SKM-1 treated with dmso at 0.1 percent for 144 hours (cell line): ENCODE data around the gene KLHL14.
"Not testable (repeated sequence)": the region's sequence is repeated elsewhere in the genome, so short reads cannot be mapped to it uniquely, and the experiment has no call there.

ENCODE experiments used
- DNase-seq: peaks from one replicate; lab custom pipeline; 2025; ENCODE audit not compliant: unreplicated experiment; lab: John Stamatoyannopoulos, UW

KLHL14 gene, protein sequence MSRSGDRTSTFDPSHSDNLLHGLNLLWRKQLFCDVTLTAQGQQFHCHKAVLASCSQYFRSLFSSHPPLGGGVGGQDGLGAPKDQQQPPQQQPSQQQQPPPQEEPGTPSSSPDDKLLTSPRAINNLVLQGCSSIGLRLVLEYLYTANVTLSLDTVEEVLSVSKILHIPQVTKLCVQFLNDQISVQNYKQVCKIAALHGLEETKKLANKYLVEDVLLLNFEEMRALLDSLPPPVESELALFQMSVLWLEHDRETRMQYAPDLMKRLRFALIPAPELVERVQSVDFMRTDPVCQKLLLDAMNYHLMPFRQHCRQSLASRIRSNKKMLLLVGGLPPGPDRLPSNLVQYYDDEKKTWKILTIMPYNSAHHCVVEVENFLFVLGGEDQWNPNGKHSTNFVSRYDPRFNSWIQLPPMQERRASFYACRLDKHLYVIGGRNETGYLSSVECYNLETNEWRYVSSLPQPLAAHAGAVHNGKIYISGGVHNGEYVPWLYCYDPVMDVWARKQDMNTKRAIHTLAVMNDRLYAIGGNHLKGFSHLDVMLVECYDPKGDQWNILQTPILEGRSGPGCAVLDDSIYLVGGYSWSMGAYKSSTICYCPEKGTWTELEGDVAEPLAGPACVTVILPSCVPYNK

GRCh38 chr18:32772581-32773381, at the start of gene KLHL14:
Gene KLHL14 (minus strand): TSS chr18:32773023. CDS start chr18:32770591, 2,432 bp downstream.
- DNase-seq = no peak

DNA sequence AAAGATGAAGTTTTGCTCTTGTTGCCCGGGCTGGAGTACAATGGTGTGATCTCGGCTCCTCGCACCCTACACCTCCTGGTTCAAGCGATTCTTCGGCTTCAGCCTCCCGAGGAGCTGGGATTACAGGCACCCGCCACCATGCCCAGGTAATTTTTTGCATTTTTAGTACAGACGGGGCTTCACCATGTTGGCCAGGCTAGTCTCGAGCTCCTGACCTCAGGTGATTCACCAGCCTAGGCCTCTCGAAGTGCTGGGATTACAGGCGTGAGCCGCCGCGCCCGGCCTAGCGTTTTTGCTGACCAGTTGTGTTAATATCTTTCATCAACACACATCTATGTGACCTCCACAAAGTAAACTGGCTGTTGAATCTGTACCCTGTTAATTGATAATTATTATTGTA, 49.4 kb upstream of the KLHL14 start:
- DNase-seq = no peak

GRCh38 chr18:32815881-32816280, 43.1 kb upstream of the KLHL14 start:
- DNase-seq = no peak

GRCh38 chr18:32812342-32812741, 39.5 kb upstream of the KLHL14 start:
- DNase-seq = no peak

DNA sequence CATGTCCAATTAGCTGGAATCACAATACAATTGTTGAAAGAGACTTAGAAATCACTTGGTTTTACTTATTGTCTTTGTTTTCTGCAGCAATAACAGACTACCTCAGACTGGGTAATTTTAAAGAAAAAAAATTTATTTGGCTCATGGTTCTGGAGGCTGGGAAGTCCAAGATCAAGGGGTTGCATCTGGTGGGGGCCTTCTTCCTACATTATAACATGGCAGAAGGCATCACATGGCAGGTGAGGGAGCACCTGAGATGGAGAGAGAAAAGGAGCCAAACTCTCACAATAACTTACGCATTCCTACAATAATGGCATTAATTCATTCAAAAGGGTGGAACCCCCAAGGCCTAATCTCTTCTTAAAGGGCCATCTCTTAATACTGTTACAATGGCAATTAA, 37.5 kb upstream of the KLHL14 start:
- DNase-seq = no peak

GRCh38 chr18:32805354-32805753, 32.5 kb upstream of the KLHL14 start:
- no peak for DNase-seq

DNA sequence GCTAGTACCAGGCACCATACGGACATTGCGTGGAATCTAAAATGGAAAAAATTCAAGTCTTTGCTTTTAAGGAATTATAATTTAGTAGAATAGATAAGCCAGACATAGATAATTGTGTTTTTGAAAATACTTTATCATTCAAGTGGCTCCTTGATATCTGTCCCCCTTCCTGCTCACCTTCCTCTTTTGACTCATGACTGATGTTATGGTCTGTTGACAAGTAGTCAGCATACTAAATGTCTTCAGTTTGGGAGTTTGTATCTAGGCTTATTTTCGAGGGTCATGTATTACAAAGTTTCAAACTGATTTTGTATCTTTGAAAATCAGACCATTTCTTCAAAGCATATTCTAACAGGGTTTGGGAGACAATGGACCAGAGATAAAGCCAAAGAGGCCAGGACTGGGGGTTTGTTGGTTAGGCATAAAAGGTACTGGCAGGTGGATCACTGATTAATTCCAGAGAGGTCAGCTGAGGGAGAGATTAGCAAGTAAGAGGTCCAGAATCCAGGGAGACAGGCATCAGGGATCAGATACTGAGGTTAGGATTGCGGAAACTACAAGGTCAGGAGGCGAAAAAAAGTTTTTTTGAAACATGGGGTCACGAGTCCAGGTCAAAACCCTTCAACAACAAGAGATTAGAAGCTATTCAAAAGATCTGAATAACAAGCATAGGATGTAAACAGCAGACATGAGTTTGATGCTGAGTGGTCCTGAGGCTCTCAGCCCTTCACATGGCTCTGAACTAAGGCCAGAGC, 31.5 kb upstream of the KLHL14 start:
- no peak for DNase-seq

- DNase-seq = no peak
These were observed 30.7 kb upstream of the KLHL14 start for GRCh38 chr18:32803568-32803967.

GRCh38 chr18:32802591-32803451, 30.0 kb upstream of the KLHL14 start:
- no peak for DNase-seq

DNA sequence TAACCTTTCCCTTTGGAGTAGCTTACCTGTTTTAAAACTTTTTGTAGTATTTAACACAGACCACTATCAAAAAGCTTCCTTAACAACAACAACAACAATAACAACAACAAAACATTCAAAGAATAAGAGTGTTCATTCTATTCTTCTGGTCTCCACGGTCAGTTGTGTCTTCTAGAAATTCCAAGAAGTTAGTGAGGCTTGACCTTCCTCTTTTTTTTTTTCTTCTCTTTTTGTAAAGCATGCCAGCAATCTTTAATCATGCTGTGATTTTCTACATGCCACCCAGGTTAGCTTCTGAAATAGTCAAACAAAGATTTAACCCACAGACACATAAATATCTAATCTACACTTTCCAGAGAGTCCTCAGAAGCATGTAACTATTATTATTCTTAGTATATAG, 28.4 kb upstream of the KLHL14 start:
- no peak for DNase-seq

GRCh38 chr18:32798209-32798960, 25.6 kb upstream of the KLHL14 start:
- DNase-seq = no peak

- DNase-seq = not testable (repeated sequence)
These were observed 21.8 kb upstream of the KLHL14 start for GRCh38 chr18:32794667-32795066.

DNA sequence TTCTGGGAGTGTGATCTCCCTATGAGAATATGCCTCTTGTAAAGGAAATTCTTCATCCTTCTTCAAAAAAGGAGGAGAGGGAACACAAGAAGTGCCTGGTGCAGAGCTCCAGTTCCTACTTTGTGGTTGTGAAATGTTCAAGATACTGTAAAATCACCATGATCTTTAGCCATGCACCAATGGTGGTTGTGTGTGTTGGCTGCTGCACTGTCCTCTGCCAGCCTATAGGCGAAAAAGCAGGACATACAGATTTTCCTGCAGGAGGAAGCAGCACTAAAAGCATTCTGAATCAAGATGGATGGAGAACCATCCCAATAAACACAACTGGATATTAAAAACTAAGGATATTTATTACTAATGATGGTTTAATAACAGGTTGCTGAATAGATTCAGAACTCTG, 6.2 kb upstream of the KLHL14 start:
- DNase-seq = no peak

- DNase-seq = no peak
These were observed 4.2 kb upstream of the KLHL14 start for GRCh38 chr18:32777049-32777448.

- no peak for DNase-seq
These were observed 3.7 kb upstream of the KLHL14 start for GRCh38 chr18:32776561-32776960.

DNA sequence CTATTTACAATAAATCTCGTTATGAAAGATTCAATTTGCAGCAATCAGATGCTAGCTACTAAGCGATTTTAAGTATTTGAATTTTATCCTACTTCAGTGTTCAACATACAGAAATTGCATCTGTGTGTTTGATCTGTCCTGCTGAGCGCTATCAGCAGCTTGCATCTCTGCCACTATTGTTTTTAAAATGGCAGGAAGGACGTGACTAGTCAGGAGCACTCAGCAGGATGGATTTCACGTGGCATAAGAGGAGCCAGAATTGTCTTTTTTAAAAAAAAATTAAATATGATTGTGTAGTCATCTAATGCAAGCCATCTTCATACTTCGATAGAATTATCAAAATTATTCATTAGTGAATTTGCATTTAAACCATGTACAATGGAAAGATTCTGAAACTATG, 2.8 kb upstream of the KLHL14 start:
- DNase-seq = no peak

- DNase-seq = no peak
These were observed 524 bp upstream of the KLHL14 start for GRCh38 chr18:32773382-32773712.

DNA sequence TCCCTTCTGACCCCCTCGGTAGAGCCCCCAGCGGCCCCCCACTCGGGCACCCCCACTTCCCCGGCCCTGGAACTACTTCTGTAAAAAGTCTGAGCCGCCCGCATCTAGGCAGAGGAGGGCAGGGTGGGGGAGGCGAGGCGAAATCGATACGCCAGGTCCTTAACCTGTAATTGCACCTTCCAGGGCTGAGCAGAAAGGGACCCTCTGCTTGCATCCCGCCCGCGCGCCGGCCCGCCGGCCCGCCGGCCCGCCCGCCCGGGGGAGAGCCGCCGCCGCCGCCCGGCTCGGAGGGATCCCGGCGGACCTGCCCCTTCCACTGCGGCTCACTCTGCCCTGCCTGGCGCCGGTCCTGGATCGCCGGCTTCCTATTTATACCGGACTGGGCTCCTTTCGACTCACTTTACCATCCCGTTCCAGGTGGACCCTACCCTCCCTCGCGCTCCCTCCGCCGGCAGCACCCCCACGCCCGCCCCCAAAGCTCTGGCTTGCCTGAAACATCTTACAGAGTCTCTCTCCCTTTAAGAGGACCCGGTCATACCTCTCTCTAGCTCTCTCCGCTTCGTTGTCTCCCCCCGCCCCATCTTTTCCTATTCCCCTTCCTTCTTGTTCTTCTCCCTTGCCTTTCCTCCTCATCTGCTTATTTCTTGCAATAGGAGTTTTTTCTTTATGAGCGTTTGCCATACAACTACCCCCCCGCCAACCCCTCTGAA, 797 bp downstream of the KLHL14 start:
- peak; percentile 45 for DNase-seq

GRCh38 chr18:32771169-32771751, 1.6 kb downstream of the KLHL14 start:
- peak; percentile 30 for DNase-seq
